ENCODE results near the gene AP5S1.

Gene AP5S1

GRCh38 chr20:3863317-3863716, 43.0 kb downstream of the AP5S1 start:
- Histone ChIP-seq H3K4me2 (ENCODE audit: low read depth, low read length, poor library complexity, severe bottlenecking) (no peak overlapping the region), H3K79me2 (ENCODE audit: insufficient read depth, low read length) (no peaks in the 10 kb centered on the region), H3K27me3 (ENCODE audit: insufficient read depth, low read length, poor library complexity, severe bottlenecking) (no peaks in the 10 kb centered on the region), H3K36me3 (ENCODE audit: insufficient read depth, low read length) (peaks cover 50% of the 10 kb centered on the region), H3K4me1 (ENCODE audit: insufficient read depth, low read length, poor library complexity, severe bottlenecking) (no peaks in the 10 kb centered on the region), H3K9me3 (ENCODE audit: insufficient read depth, low read depth, low read length) (no peaks in the 10 kb centered on the region), H3K4me3 (ENCODE audit: low read length, poor library complexity, severe bottlenecking) (no peak overlapping the region), H2AFZ (ENCODE audit: low read length) (no peak overlapping the region), H3K9me2 (replicated peaks; ENCODE audit: low read depth, low read length) (no peaks in the 10 kb centered on the region), H4K20me1 (ENCODE audit: insufficient read depth, low read length, poor library complexity, severe bottlenecking) (no peaks in the 10 kb centered on the region), H3K9ac (ENCODE audit: low read depth, low read length, poor library complexity, severe bottlenecking) (no peak overlapping the region), H3F3A (ENCODE audit: low read depth) (no peaks in the 10 kb centered on the region)
- TF ChIP-seq CTCF (conservative IDR thresholded peaks at IDR 0.05; ENCODE audit: low read length) (no peak), EZH2phosphoT487 (IDR thresholded peaks at IDR 0.05; ENCODE audit: borderline replicate concordance) (no peak)

GRCh38 chr20:3864518-3864917, 44.2 kb downstream of the AP5S1 start:
- Histone ChIP-seq H3K9me2 (replicated peaks; ENCODE audit: low read depth, low read length) (no peaks in the 10 kb centered on the region), H3K9me3 (ENCODE audit: insufficient read depth, low read depth, low read length) (no peaks in the 10 kb centered on the region), H3K4me2 (ENCODE audit: low read depth, low read length, poor library complexity, severe bottlenecking) (no peak overlapping the region), H3K79me2 (ENCODE audit: insufficient read depth, low read length) (no peaks in the 10 kb centered on the region), H3K36me3 (ENCODE audit: insufficient read depth, low read length) (peaks cover 50% of the 10 kb centered on the region), H3K27me3 (ENCODE audit: insufficient read depth, low read length, poor library complexity, severe bottlenecking) (no peaks in the 10 kb centered on the region), H2AFZ (ENCODE audit: low read length) (no peak overlapping the region), H3K4me3 (ENCODE audit: low read length, poor library complexity, severe bottlenecking) (no peak overlapping the region), H3F3A (ENCODE audit: low read depth) (no peaks in the 10 kb centered on the region), H4K20me1 (ENCODE audit: insufficient read depth, low read length, poor library complexity, severe bottlenecking) (no peaks in the 10 kb centered on the region), H3K9ac (ENCODE audit: low read depth, low read length, poor library complexity, severe bottlenecking) (no peak overlapping the region), H3K4me1 (ENCODE audit: insufficient read depth, low read length, poor library complexity, severe bottlenecking) (no peaks in the 10 kb centered on the region)
- TF ChIP-seq CTCF (conservative IDR thresholded peaks at IDR 0.05; ENCODE audit: low read length): no peak
- TF ChIP-seq EZH2phosphoT487 (IDR thresholded peaks at IDR 0.05; ENCODE audit: borderline replicate concordance): no peak

DNA sequence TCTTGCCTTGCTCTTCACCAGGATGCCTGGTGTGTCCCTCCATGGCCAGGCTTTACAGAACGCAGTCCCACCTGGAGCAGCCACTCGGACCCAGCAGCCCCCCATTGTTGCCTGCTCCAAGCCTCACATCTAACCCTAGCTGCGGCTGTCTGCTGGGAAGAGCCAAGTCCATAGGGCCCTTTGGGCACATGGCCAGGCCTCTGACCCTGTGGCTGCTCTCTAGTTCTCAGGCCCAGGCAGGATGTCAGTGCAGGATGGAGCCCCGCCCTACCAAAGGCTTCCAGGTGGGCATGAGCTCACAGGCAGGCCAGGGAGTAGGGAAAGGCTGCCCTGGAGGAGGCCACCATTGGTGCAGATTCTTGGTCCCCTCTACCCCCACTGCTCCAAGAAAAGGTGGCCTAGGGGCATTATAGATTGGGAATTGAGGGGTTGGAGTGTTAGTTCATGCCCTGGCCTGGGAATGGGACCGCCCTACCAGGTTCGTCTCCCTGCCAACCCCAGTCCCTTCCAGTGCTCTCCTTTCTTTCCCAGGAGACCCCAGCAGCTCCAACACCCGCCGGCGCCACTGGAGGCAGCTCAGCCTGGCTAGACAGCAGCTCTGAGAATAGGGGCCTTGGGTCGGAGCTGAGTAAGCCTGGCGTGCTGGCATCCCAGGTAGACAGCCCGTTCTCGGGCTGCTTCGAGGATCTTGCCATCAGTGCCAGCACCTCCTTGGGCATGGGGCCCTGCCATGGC, 45.0 kb downstream of the AP5S1 start:
- Histone ChIP-seq H3K4me2 (ENCODE audit: low read depth, low read length, poor library complexity, severe bottlenecking) (no peak overlapping the region), H3K4me3 (ENCODE audit: low read length, poor library complexity, severe bottlenecking) (no peak overlapping the region), H3K79me2 (ENCODE audit: insufficient read depth, low read length) (no peaks in the 10 kb centered on the region), H3K9ac (ENCODE audit: low read depth, low read length, poor library complexity, severe bottlenecking) (no peak overlapping the region), H3K36me3 (ENCODE audit: insufficient read depth, low read length) (peaks cover 50% of the 10 kb centered on the region), H3K9me2 (replicated peaks; ENCODE audit: low read depth, low read length) (no peaks in the 10 kb centered on the region), H3K9me3 (ENCODE audit: insufficient read depth, low read depth, low read length) (no peaks in the 10 kb centered on the region), H3K27me3 (ENCODE audit: insufficient read depth, low read length, poor library complexity, severe bottlenecking) (no peaks in the 10 kb centered on the region), H3F3A (ENCODE audit: low read depth) (no peaks in the 10 kb centered on the region), H4K20me1 (ENCODE audit: insufficient read depth, low read length, poor library complexity, severe bottlenecking) (no peaks in the 10 kb centered on the region), H3K4me1 (ENCODE audit: insufficient read depth, low read length, poor library complexity, severe bottlenecking) (no peaks in the 10 kb centered on the region), H2AFZ (ENCODE audit: low read length) (no peak overlapping the region)
- TF ChIP-seq CTCF (conservative IDR thresholded peaks at IDR 0.05; ENCODE audit: low read length) (no peak), EZH2phosphoT487 (IDR thresholded peaks at IDR 0.05; ENCODE audit: borderline replicate concordance) (no peak)
